Keratinocyte (primary cell): ENCODE measurements around the gene EEF2.

Source experiments
- EZH2 ChIP-seq: IDR thresholded peaks from one replicate; pipeline ENCODE4 v1.6.1; 2012; ENCODE audit warnings: inconsistent platforms, mild to moderate bottlenecking, low read length, moderate library complexity
- TF ChIP-seq, protein P1 (sequence below), 3 experiments: IDR thresholded peaks in 1 of 3; conservative IDR thresholded peaks in 1 of 3; optimal IDR thresholded peaks in 1 of 3; 2 replicates in 2 of 3; 3 replicates in 1 of 3; pipeline versions ENCODE3 to v1.5.1; 2011; ENCODE audit warnings: low read length in 3 of 3, mild to moderate bottlenecking in 3 of 3, moderate library complexity in 2 of 3, control low read depth in 1 of 3, inconsistent platforms in 1 of 3; ENCODE audit not compliant: insufficient read depth in 2 of 3; ENCODE audit errors: extremely low read depth in 1 of 3

DNA sequence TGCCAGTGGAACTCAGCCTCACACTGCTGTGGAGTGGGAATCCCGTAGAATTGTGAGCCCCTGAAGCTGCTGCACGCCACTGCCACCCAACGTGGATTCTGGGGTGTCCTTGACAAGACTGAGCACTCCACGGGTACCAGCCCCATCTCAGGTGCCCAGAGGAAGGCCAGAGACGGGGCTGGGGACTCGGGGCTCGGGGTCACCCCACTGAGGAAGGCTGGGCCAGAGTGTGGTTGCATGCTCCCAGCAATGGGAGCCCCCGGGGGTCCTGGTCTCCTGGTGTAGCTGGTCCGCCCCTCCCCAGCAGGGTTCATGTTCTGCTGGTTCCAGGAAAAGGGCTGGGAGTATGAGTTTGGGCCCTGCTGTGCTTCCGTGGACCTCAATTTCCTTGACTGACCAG, 29.6 kb downstream of the EEF2 start:
- TF ChIP-seq, protein P1, sequence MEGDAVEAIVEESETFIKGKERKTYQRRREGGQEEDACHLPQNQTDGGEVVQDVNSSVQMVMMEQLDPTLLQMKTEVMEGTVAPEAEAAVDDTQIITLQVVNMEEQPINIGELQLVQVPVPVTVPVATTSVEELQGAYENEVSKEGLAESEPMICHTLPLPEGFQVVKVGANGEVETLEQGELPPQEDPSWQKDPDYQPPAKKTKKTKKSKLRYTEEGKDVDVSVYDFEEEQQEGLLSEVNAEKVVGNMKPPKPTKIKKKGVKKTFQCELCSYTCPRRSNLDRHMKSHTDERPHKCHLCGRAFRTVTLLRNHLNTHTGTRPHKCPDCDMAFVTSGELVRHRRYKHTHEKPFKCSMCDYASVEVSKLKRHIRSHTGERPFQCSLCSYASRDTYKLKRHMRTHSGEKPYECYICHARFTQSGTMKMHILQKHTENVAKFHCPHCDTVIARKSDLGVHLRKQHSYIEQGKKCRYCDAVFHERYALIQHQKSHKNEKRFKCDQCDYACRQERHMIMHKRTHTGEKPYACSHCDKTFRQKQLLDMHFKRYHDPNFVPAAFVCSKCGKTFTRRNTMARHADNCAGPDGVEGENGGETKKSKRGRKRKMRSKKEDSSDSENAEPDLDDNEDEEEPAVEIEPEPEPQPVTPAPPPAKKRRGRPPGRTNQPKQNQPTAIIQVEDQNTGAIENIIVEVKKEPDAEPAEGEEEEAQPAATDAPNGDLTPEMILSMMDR (optimal IDR thresholded peaks at IDR 0.05 in 1 of 3, IDR thresholded peaks at IDR 0.05 in 1 of 3, conservative IDR thresholded peaks at IDR 0.05 in 1 of 3; ENCODE audit: extremely low read depth in 1 of 3, insufficient read depth in 2 of 3, low read length in 3 of 3) = no peak
- no peak for TF ChIP-seq EZH2
